Choroid plexus epithelial cell (primary cell): Measurements from ENCODE around the gene TSPEAR.

Experiments
- DNase-seq: peaks from one replicate; pipeline ENCODE4 v3.0.0-alpha.2; 2010; ENCODE audit warnings: low read depth
- H3K4me3 ChIP-seq: 2 replicates; pipeline ENCODE4 v1.5.1; 2011; ENCODE audit warnings: low read depth, mild to moderate bottlenecking, control low read depth, low read length, moderate library complexity
- TF ChIP-seq, protein P1 (sequence below): conservative IDR thresholded peaks from 2 replicates; pipeline ENCODE4 v1.5.1; 2011; ENCODE audit warnings: low read depth, mild to moderate bottlenecking, control low read depth, inconsistent platforms, low read length, moderate library complexity

Gene TSPEAR

GRCh38 chr21:44461464-44462001 lies 249.8 kb downstream of the TSPEAR start:
- H3K4me3 ChIP-seq = no peak overlapping the region
- no peak for DNase-seq
- TF ChIP-seq, protein P1, sequence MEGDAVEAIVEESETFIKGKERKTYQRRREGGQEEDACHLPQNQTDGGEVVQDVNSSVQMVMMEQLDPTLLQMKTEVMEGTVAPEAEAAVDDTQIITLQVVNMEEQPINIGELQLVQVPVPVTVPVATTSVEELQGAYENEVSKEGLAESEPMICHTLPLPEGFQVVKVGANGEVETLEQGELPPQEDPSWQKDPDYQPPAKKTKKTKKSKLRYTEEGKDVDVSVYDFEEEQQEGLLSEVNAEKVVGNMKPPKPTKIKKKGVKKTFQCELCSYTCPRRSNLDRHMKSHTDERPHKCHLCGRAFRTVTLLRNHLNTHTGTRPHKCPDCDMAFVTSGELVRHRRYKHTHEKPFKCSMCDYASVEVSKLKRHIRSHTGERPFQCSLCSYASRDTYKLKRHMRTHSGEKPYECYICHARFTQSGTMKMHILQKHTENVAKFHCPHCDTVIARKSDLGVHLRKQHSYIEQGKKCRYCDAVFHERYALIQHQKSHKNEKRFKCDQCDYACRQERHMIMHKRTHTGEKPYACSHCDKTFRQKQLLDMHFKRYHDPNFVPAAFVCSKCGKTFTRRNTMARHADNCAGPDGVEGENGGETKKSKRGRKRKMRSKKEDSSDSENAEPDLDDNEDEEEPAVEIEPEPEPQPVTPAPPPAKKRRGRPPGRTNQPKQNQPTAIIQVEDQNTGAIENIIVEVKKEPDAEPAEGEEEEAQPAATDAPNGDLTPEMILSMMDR = no peak

GRCh38 chr21:44461005-44461404 lies 250.4 kb downstream of the TSPEAR start:
- TF ChIP-seq, protein P1 = no peak
- no peak overlapping the region for H3K4me3 ChIP-seq
- no peak for DNase-seq

DNA sequence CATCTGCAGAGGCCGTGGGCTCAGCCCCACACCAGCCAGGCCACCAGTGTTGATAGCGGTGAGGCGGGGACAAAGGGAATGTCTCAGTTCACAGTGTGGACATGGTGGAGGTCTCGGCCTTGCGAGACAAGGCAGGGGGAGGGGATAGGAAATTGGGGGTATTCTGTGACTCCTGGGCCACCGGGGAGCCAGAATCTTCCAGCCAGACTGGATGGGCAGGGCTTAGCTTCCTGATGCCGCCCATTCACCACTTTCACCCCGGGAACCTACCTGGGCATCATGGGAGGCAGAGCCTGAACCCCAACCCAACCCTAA lies 251.0 kb downstream of the TSPEAR start:
- TF ChIP-seq, protein P1 = no peak
- H3K4me3 ChIP-seq = no peak overlapping the region
- no peak for DNase-seq

- H3K4me3 ChIP-seq = no peak overlapping the region
- TF ChIP-seq, protein P1 = no peak
Measured at GRCh38 chr21:44459712-44460440, 251.5 kb downstream of the TSPEAR start.

DNA sequence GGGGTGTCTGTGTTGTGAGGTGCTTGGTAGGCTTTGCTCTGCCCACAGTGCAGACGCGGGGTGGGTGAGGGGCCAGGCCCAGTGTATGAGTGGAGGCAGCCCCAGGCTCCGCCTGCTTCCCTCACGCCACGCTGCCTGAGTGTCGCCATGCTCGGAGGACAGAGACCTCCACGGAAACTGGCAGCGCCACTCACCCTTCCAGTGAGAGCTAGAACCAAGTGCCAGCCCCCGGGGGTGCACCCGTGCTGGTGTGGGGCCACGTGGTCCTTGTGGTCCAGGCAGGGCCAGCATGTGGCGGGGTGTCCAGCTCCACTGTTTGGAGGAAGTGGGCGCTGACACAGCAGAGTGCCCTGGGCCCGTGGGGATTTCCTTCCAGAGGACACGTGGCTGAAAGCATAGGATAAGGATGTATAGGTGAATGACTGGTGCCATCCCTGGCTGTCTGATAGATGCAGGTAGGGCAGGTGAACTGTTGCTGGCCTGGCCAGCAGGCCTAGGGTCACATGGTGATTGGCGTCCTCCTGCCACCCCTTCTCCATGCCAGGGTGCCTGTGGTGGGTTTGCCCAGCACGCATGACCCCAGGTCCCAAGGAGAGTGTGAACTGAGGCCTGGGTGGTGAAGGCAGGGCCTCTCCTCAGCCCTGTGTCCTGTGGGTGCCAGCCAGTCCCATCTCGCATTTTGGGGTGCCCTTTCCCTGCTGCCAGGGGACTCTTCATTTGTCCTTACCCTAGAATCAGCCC lies 252.2 kb downstream of the TSPEAR start:
- TF ChIP-seq, protein P1 = no peak

More at GRCh38 chr21:44459712-44460440, 251.5 kb downstream of the TSPEAR start:
- no peak for DNase-seq

GRCh38 chr21:44456915-44457736 lies 254.2 kb downstream of the TSPEAR start:
- H3K4me3 ChIP-seq = no peak overlapping the region
- TF ChIP-seq, protein P1 = no peak
- no peak for DNase-seq

More for the DNA sequence above, 252.2 kb downstream of the TSPEAR start:
- H3K4me3 ChIP-seq = no peak overlapping the region
- no peak for DNase-seq
